ENCODE data around the gene PYY. TPM values are rescaled to one million over a fixed set of nuclear protein-coding genes. Genes with fewer than 3 reads are reported as not detected.
"Not testable (repeated sequence)": the region's sequence is repeated elsewhere in the genome, so short reads cannot be mapped to it uniquely, and the experiment has no call there.

The PYY gene
- total RNA-seq, 1 donor from 2014 or later = not detected

DNA sequence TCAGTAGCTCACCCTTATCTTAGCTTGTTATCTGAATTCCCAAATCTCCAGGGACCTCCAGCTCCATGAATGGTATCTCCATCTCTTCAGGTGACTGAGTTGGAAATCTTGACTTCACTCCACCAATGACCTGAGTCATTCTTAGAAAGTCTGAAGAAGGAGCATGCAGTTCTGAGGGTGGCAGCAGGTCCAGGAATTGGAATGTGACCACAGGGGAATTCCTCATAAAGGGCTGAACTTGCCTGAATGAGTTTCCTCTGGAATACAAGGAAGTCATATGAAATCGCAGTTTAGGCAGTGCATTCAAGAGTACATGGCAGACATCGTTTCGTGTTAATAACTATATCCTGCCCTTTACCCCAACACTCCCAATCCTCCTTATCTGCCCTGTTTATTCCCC, 12.5 kb upstream of the PYY start:
- no peaks in the 10 kb centered on the region for H3K4me1 ChIP-seq
- intact Hi-C loops (cut with DNase I) = no loop called here
- H3K36me3 ChIP-seq = no peaks in the 10 kb centered on the region
- no peak for TF ChIP-seq POLR2AphosphoS5 (IDR thresholded peaks at IDR 0.05; ENCODE audit: insufficient read depth in 1 of 2, low read depth in 1 of 2)
- no peak for TF ChIP-seq CTCF (IDR thresholded peaks at IDR 0.05)
- TF ChIP-seq POLR2A (IDR thresholded peaks at IDR 0.05) = no peak
- H3K9me3 ChIP-seq = no peaks in the 10 kb centered on the region
- no peak overlapping the region for H3K4me3 ChIP-seq
- no peaks in the 10 kb centered on the region for H3K27me3 ChIP-seq
- no peak for DNase-seq (ENCODE audit: extremely low spot score in 2 of 2)
- H3K27ac ChIP-seq = no peak overlapping the region

DNA sequence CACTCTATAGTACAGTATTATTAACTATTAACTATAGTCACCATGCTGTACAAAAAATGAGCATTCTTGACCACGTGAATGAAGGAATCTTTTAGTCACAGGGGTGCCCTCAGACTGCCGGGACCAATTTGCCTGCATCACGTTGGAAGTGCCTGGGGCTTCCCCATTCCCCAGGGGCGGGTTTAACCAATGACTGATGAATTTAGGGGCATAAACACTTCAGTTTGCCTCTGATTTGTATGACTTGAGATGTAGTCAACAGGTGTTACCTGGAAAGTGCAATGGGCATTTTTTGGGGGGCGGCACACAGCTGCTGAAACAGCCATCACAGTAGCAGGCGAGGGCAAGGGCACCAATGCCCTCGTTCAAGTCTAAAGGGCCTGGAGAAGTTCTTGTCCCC, 8.7 kb upstream of the PYY start:
- Histone ChIP-seq H3K4me3 (no peak overlapping the region), H3K27ac (no peak overlapping the region), H3K4me1 (no peaks in the 10 kb centered on the region), H3K27me3 (no peaks in the 10 kb centered on the region), H3K36me3 (no peaks in the 10 kb centered on the region), H3K9me3 (no peaks in the 10 kb centered on the region)
- no peak for DNase-seq (ENCODE audit: extremely low spot score in 2 of 2)
- TF ChIP-seq CTCF (IDR thresholded peaks at IDR 0.05) (no peak), POLR2AphosphoS5 (IDR thresholded peaks at IDR 0.05; ENCODE audit: insufficient read depth in 1 of 2, low read depth in 1 of 2) (no peak), POLR2A (IDR thresholded peaks at IDR 0.05) (no peak)
- intact Hi-C loops (cut with DNase I) = no loop called here

DNA sequence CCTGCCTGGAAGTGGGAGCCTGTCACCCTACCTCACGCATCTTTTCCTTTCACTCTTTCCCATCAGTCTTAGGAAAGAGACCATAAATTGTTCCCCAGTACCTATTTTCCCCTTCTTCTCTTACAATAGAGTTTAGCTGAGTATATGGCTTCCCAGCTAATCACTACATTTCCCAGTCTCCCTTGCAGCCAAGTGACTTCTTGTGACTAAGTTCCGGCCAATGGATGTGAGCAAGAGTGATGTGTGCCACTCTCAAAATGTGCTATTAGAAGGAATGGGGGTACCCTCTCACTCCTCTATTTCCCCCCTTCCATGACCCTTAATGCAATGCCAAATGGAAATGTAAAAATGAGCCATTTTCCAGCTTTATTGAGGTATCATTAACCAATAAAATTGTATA, 8.2 kb upstream of the PYY start:
- Histone ChIP-seq H3K27ac (no peak overlapping the region), H3K4me1 (no peaks in the 10 kb centered on the region), H3K9me3 (no peaks in the 10 kb centered on the region), H3K4me3 (no peak overlapping the region), H3K36me3 (no peaks in the 10 kb centered on the region), H3K27me3 (no peaks in the 10 kb centered on the region)
- intact Hi-C loops (cut with DNase I) = no loop called here
- no peak for DNase-seq (ENCODE audit: extremely low spot score in 2 of 2)
- TF ChIP-seq POLR2A (IDR thresholded peaks at IDR 0.05) = no peak
- no peak for TF ChIP-seq CTCF (IDR thresholded peaks at IDR 0.05)
- no peak for TF ChIP-seq POLR2AphosphoS5 (IDR thresholded peaks at IDR 0.05; ENCODE audit: insufficient read depth in 1 of 2, low read depth in 1 of 2)

DNA sequence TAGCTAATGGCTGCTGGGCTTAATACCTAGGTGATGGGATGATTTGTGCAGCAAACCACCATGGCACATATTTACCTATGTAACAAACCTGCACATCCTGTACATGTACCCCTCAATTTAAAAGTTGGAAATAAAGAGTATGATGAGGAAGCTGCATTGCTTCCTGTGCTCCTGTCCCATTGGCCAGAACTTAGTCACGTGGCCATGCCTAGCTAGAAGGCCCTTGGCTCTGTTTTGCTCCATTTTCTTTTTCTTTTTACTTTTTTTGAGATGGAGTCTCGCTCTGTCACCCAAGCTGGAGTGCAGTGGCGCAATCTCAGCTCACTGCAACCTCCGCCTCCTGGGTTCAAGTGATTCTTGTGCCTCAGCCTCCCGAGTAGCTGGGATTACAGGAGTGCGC, 7.6 kb upstream of the PYY start:
- not testable (repeated sequence) for H3K9me3 ChIP-seq; DNase-seq (ENCODE audit: extremely low spot score in 2 of 2)

DNA sequence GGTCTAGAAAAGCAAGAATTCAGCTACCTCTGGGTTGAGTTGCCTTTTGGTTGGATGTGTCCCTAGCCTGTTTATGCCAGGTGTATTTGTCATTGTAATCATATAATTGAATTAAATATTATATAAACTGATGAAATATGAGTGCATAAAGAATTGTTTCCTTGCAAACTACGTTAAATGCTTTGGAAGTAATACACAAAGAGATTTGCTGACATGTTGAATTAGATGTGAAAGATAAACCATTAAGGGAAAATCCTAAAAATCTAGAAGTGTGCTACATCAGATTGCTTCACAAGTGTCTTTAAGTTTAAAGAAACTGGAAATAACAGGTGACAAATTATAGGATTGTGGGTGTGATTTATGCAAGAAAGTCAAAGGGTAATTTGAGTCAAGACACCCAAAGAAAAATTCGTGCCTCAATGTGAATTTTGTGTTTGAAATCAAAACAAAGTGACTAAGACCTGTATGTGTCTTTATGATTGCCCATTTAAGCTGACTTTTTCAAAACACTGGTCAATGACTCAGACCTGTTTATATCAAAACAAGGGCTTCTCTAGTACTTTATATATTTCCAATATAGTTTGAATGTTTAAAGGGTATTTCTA, 5.1 kb upstream of the PYY start:
- Histone ChIP-seq H3K4me1 (no peaks in the 10 kb centered on the region), H3K27me3 (no peaks in the 10 kb centered on the region), H3K36me3 (no peaks in the 10 kb centered on the region), H3K27ac (no peak overlapping the region), H3K4me3 (no peak overlapping the region), H3K9me3 (no peaks in the 10 kb centered on the region)
- intact Hi-C loops (cut with DNase I) = no loop called here
- TF ChIP-seq POLR2A (IDR thresholded peaks at IDR 0.05) (no peak), CTCF (IDR thresholded peaks at IDR 0.05) (no peak), POLR2AphosphoS5 (IDR thresholded peaks at IDR 0.05; ENCODE audit: insufficient read depth in 1 of 2, low read depth in 1 of 2) (no peak)
- DNase-seq (ENCODE audit: extremely low spot score in 2 of 2) = no peak

More for the DNA sequence above, 7.6 kb upstream of the PYY start:
- H3K27ac ChIP-seq; H3K36me3 ChIP-seq; H3K27me3 ChIP-seq; H3K4me3 ChIP-seq; H3K4me1 ChIP-seq; intact Hi-C loops (cut with DNase I): not testable (repeated sequence)
